H1 (cell line): ENCODE data around the gene MYH11. TPM values are rescaled to one million over a fixed set of nuclear protein-coding genes. Genes with fewer than 3 reads are reported as not detected.

ENCODE experiments used
- CTCF ChIA-PET: fragments of 300-600 bp; sonication (Branson Sonifier 250); formaldehyde crosslinking; loops from one replicate; lab custom pipeline; 2021; ENCODE audit not compliant: partially characterized antibody; lab: Charles Lee
- POLR2A ChIA-PET: fragments of 300-600 bp; sonication (Branson Sonifier 250); formaldehyde crosslinking; loops from one replicate; lab custom pipeline; 2021; ENCODE audit warnings: inconsistent platforms; ENCODE audit not compliant: partially characterized antibody; lab: Charles Lee
- DNase-seq, 2 experiments: peaks; one replicate each; pipeline versions ENCODE4 v3.0.0 to v3.0.0-alpha.2; 2010 to 2022; ENCODE audit warnings: low spot score in 2 of 2, low read depth in 1 of 2, mixed read lengths in 1 of 2
- FAIRE-seq: peaks from 2 replicates; lab custom pipeline; 2011; peaks lifted over from hg19 to GRCh38; lab: Jason Lieb, UNC
- H2AFZ ChIP-seq: 2 replicates; pipeline ENCODE4 v1.8.1; 2012; ENCODE audit warnings: low read length, inconsistent platforms
- H2AK5ac ChIP-seq: 2 replicates; pipeline ENCODE4 v1.6.1; 2013; ENCODE audit warnings: low read depth, low read length
- H2BK120ac ChIP-seq: replicated peaks from 2 replicates; pipeline ENCODE3; 2013; ENCODE audit warnings: low read depth, low read length, inconsistent platforms
- H2BK12ac ChIP-seq: 2 replicates; pipeline ENCODE4 v1.6.1; 2013; ENCODE audit warnings: low read depth, low read length
- H2BK15ac ChIP-seq: 2 replicates; pipeline ENCODE4 v1.6.1; 2013; ENCODE audit warnings: low read length
- H2BK20ac ChIP-seq: 2 replicates; pipeline ENCODE4 v1.6.1; 2013; ENCODE audit warnings: low read length
- H2BK5ac ChIP-seq: 2 replicates; pipeline ENCODE4 v1.6.1; 2013; ENCODE audit warnings: low read depth, low read length
- H3K14ac ChIP-seq: 2 replicates; pipeline ENCODE4 v1.6.1; 2013; ENCODE audit warnings: inconsistent platforms; ENCODE audit not compliant: insufficient read length
- H3K18ac ChIP-seq: 2 replicates; pipeline ENCODE4 v1.6.1; 2013; ENCODE audit warnings: low read length; ENCODE audit errors: extremely low read depth
- H3K23ac ChIP-seq: 2 replicates; pipeline ENCODE4 v1.6.1; 2013; ENCODE audit warnings: inconsistent platforms; ENCODE audit not compliant: insufficient read length
- H3K23me2 ChIP-seq: 2 replicates; pipeline ENCODE4 v1.6.1; 2013; ENCODE audit warnings: low read depth, low read length
- H3K27ac ChIP-seq: 2 replicates; pipeline ENCODE4 v1.6.1; 2011; ENCODE audit warnings: low read depth, low read length, inconsistent platforms
- H3K27me3 ChIP-seq, 4 experiments: replicated peaks in 1 of 4; 1 replicate in 1 of 4; 2 replicates in 3 of 4; pipeline versions ENCODE4 v1.6.1 to v1.8.1; 2011 to 2013; ENCODE audit warnings: low read length in 3 of 4, mild to moderate bottlenecking in 3 of 4, inconsistent platforms in 2 of 4, mixed read lengths in 2 of 4, moderate library complexity in 1 of 4; ENCODE audit not compliant: control insufficient read depth in 3 of 4, insufficient read depth in 3 of 4; ENCODE audit errors: extremely low read depth in 1 of 4
- H3K36me3 ChIP-seq, 4 experiments: 2 replicates each; pipeline versions ENCODE4 v1.6.1 to v1.8.1; 2011 to 2013; ENCODE audit warnings: mild to moderate bottlenecking in 4 of 4, low read length in 3 of 4, moderate library complexity in 2 of 4, control low read depth in 1 of 4, inconsistent platforms in 1 of 4; ENCODE audit not compliant: insufficient read depth in 4 of 4, control insufficient read depth in 2 of 4
- H3K4ac ChIP-seq: replicated peaks from 2 replicates; pipeline ENCODE3; 2013; ENCODE audit warnings: low read length, low read depth, mixed read lengths, inconsistent platforms; ENCODE audit not compliant: insufficient read length
- H3K4me1 ChIP-seq, 4 experiments: replicated peaks in 1 of 4; 1 replicate in 1 of 4; 2 replicates in 3 of 4; pipeline versions ENCODE4 v1.6.1 to v1.8.1; 2011 to 2013; ENCODE audit warnings: low read length in 3 of 4, inconsistent platforms in 2 of 4, mixed read lengths in 1 of 4; ENCODE audit not compliant: insufficient read depth in 4 of 4, control insufficient read depth in 3 of 4
- H3K4me2 ChIP-seq, 2 experiments: 2 replicates each; pipeline versions ENCODE4 v1.6.1 to v1.8.1; 2011 to 2013; ENCODE audit warnings: low read depth in 2 of 2, low read length in 2 of 2, control low read depth in 1 of 2, inconsistent platforms in 1 of 2, mild to moderate bottlenecking in 1 of 2; ENCODE audit not compliant: insufficient read depth in 1 of 2
- H3K4me3 ChIP-seq, 4 experiments: fragments of 200-600, 300-600 bp in 1 of 4; sonication (generic), shearing (Covaris generic), sonication (Bioruptor Twin) in 1 of 4; 2 replicates each; pipeline versions ENCODE4 v1.5.1 to v1.8.1; 2011 to 2016; ENCODE audit warnings: low read length in 4 of 4, low read depth in 3 of 4, control low read depth in 2 of 4, inconsistent platforms in 2 of 4, mild to moderate bottlenecking in 2 of 4, mixed read lengths in 1 of 4, moderate library complexity in 1 of 4; ENCODE audit not compliant: insufficient read depth in 2 of 4; ENCODE audit errors: extremely low read depth in 1 of 4
- H3K56ac ChIP-seq: replicated peaks from 2 replicates; pipeline ENCODE3; 2013; ENCODE audit warnings: low read depth, mild to moderate bottlenecking, mixed read lengths, low read length, inconsistent platforms; ENCODE audit not compliant: insufficient read length
- H3K79me1 ChIP-seq: 2 replicates; pipeline ENCODE4 v1.6.1; 2013; ENCODE audit warnings: low read depth, low read length, control low read depth
- H3K79me2 ChIP-seq, 2 experiments: 2 replicates each; pipeline versions ENCODE4 v1.6.1 to v1.8.1; 2012 to 2013; ENCODE audit warnings: low read length in 2 of 2, mild to moderate bottlenecking in 2 of 2, inconsistent platforms in 1 of 2; ENCODE audit not compliant: insufficient read depth in 2 of 2, control insufficient read depth in 1 of 2
- H3K9ac ChIP-seq, 4 experiments: replicated peaks in 1 of 4; 1 replicate in 1 of 4; 2 replicates in 3 of 4; pipeline versions ENCODE4 v1.6.1 to v1.8.1; 2011 to 2013; ENCODE audit warnings: low read depth in 3 of 4, low read length in 3 of 4, control low read depth in 2 of 4, mild to moderate bottlenecking in 2 of 4, moderate library complexity in 2 of 4, inconsistent platforms in 1 of 4; ENCODE audit errors: extremely low read depth in 1 of 4
- H3K9me3 ChIP-seq, 2 experiments: 2 replicates each; pipeline versions ENCODE4 v1.6.1 to v1.8.1; 2012 to 2013; ENCODE audit warnings: mild to moderate bottlenecking in 2 of 2, moderate library complexity in 2 of 2, control low read depth in 1 of 2, inconsistent platforms in 1 of 2, low read depth in 1 of 2, low read length in 1 of 2, mixed read lengths in 1 of 2; ENCODE audit not compliant: insufficient read depth in 2 of 2
- H4K20me1 ChIP-seq, 2 experiments: replicated peaks in 1 of 2; 2 replicates each; pipeline versions ENCODE3 to v1.8.1; 2011 to 2013; ENCODE audit warnings: inconsistent platforms in 2 of 2, low read length in 2 of 2, mild to moderate bottlenecking in 1 of 2; ENCODE audit not compliant: insufficient read depth in 2 of 2, control insufficient read depth in 1 of 2
- H4K5ac ChIP-seq: 2 replicates; pipeline ENCODE4 v1.6.1; 2013; ENCODE audit warnings: low read length, low read depth, mixed read lengths, inconsistent platforms; ENCODE audit not compliant: insufficient read length
- H4K8ac ChIP-seq: 2 replicates; pipeline ENCODE4 v1.8.0; 2013; ENCODE audit warnings: mild to moderate bottlenecking, moderate library complexity, low read length, inconsistent platforms; ENCODE audit not compliant: insufficient read depth; ENCODE audit errors: extremely low read depth
- H4K91ac ChIP-seq: replicated peaks from 2 replicates; pipeline ENCODE3; 2013; ENCODE audit warnings: low read length, mixed read lengths, inconsistent platforms; ENCODE audit not compliant: insufficient read length
- BRCA1 ChIP-seq: IDR thresholded peaks from 2 replicates; pipeline ENCODE4 v1.6.1; 2012; ENCODE audit warnings: low read depth, low read length, improper control_type of control experiment
- CHD2 ChIP-seq: IDR thresholded peaks from 2 replicates; pipeline ENCODE4 v1.6.1; 2012; ENCODE audit warnings: low read length, improper control_type of control experiment
- CTBP2 ChIP-seq: IDR thresholded peaks from 2 replicates; pipeline ENCODE4 v1.7.0; 2011; ENCODE audit warnings: borderline replicate concordance, mild to moderate bottlenecking, moderate library complexity, mixed read lengths, low read length; ENCODE audit not compliant: insufficient read depth, insufficient read length
- RXRA ChIP-seq: IDR thresholded peaks from 2 replicates; pipeline ENCODE4 v1.6.1; 2011; ENCODE audit warnings: low read depth, mild to moderate bottlenecking, low read length, moderate library complexity; ENCODE audit not compliant: insufficient read depth
- TBP ChIP-seq: IDR thresholded peaks from 2 replicates; pipeline ENCODE4 v1.6.1; 2011; ENCODE audit warnings: low read depth, low read length, improper control_type of control experiment
- WGBS, 2 experiments: shearing (Covaris generic) in 1 of 2; methylation state at CpG; one replicate each; pipeline versions ENCODE4 v1.1.6 to v1.1.7; 2013 to 2015; ENCODE audit warnings: low lambda C conversion rate in 2 of 2, mixed read lengths in 2 of 2, inconsistent platforms in 1 of 2, low coverage in 1 of 2, missing lambda C conversion rate in 1 of 2; ENCODE audit not compliant: insufficient replicate concordance in 2 of 2, insufficient coverage in 1 of 2, insufficient read length in 1 of 2; ENCODE audit errors: extremely low coverage in 1 of 2, missing lambda C conversion rate in 1 of 2; 5-methylcytosine and 5-hydroxymethylcytosine counted together
- polyA plus RNA-seq, 7 experiments: library from polyadenylated mRNA; depleted of rRNA in 3 of 7; stranded (reverse) in 5 of 7; unstranded in 2 of 7; fragments of >200 nt in 5 of 7; fragments of 200-250 nt in 2 of 7; gene quantifications; 1 replicate in 5 of 7; 2 replicates in 1 of 7; 4 replicates in 1 of 7; pipeline versions ENCODE4 v1.2.1 to v1.2.3, GENCODE V29; 2011 to 2013; ENCODE audit warnings: missing spikeins in 2 of 7, mixed read lengths in 2 of 7
- total RNA-seq: library from RNA; stranded (reverse); fragmentation: NEBNext Ultra II Directional; extraction: Animal tissue kit (Norgen Biotek cat#: 25700); gene quantifications from 2 replicates; pipeline ENCODE4 v1.2.1, GENCODE V29; 2021

The MYH11 gene
- total and polyA plus RNA-seq, 2 of the 8 experiments (the other 6 are each of a cell fraction or from before 2014, with no cell fraction given): 0.11 to 0.78 TPM

DNA sequence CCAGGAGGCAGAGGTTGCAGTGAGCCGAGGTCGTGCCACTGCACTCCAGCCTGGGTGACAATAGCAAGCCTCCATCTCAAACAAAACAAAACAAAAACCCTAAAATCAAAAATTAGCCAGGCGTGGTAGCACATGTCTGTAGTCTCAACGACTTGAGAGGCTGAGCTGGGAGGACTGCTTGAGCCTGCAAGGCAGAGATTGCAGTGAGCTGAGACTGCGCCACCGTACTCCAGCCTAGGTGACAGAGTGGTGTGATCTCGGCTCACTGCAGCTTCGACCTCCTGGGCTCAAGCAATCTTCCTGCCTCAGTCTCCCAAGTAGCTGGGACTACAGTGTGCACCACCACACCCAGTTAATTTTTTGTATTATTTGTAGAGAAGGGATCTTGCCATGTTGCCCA is 87.6 kb downstream of the MYH11 start:
- TF ChIP-seq CHD2 (no peak), RXRA (no peak), BRCA1 (no peak), TBP (no peak), CTBP2 (no peak)
- Histone ChIP-seq H3K27me3 (no peaks in the 10 kb centered on the region), H3K56ac (no peak overlapping the region), H3K23ac (no peak overlapping the region), H3K4me1 (no peaks in the 10 kb centered on the region), H3K9me3 (no peaks in the 10 kb centered on the region), H4K20me1 (peaks cover 0 to 2% of the 10 kb centered on the region in 2 experiments), H3K14ac (no peak overlapping the region), H2AK5ac (no peak overlapping the region), H3K18ac (no peak overlapping the region), H3K36me3 (no peaks in the 10 kb centered on the region), H3K79me2 (no peaks in the 10 kb centered on the region), H3K9ac (no peak overlapping the region), H3K27ac (no peak overlapping the region), H4K5ac (no peak overlapping the region), H3K79me1 (no peaks in the 10 kb centered on the region), H2BK12ac (no peak overlapping the region), H2BK120ac (no peak overlapping the region), H3K4me2 (no peak overlapping the region), H3K4me3 (no peak overlapping the region), H4K91ac (no peak overlapping the region), H2AFZ (no peak overlapping the region), H2BK5ac (no peak overlapping the region), H3K23me2 (peaks cover 9% of the 10 kb centered on the region; the same call in 1 of the 2 replicates), H4K8ac (no peak overlapping the region), H2BK15ac (no peak overlapping the region), H3K4ac (no peak overlapping the region), H2BK20ac (no peak overlapping the region)
- WGBS, 2 experiments: 87% methylated on average over 8 of the region's 8 CpGs; no CpG with 5 or more reads in 1 of the 2 experiments
- DNase-seq (no peak), FAIRE-seq (no peak)
- ChIA-PET CTCF (interaction anchor here (0.6 to 1.7 kb wide), 6 partner anchors 10 to 339 kb away, joined by 3 to 4 read pairs (median 4); no protein-coding TSS in a partner anchor), POLR2A (no interaction called here)
